ENCODE results near the gene LAMA2.

DNA sequence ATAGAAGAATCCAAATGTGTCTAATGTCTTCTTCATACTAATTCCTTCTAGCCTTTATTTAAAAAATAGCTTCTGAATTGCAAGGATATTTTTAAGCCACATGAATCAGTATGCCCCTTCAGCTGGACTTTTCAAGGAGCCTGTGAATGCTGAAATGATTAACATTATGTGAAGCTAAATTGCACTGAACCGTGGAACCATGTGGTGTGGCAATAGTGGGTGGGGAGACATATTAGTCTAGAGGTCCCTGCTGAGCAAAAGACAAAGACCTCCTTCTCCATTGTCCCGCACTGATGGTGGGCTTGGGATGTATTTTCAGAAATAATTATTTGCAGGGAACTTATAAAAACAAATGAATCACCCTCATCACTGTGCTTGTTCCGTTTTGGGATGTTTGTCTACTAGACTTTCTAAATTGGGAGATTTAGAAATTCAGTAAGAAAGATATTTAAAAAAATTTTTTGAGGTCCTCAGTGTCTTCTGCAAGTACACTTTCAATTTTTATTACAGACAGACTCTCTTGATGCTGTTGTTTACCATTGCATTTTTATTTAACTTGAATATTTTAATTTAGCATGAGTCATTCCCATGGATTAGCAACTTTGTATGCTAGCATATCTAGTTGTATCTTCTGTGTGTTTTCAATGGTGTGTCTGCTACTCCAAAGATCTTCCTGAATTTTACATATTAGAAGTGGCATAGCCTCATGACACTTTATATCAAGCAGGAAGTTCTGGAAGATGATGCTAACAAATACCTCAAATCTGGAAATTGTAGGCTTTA, 238.1 kb downstream of the LAMA2 start:
- TF ChIP-seq GATA3 (IDR thresholded peaks at IDR 0.05; ENCODE audit: low read depth, low read length) (no peak), GATA2 (IDR thresholded peaks at IDR 0.05; ENCODE audit: low read depth, low read length) (no peak)

All from SH-SY5Y (cell line).